Neutrophil (primary cell): ENCODE results near the gene HIRA.
A peak's percentile ranks its signal among the peaks of the same experiment; 100 is the strongest.

Experiments used
- H3K27ac ChIP-seq: fragments of 200-600 bp; sonication (generic); 2 replicates; pipeline ENCODE4 v1.5.1; 2016; ENCODE audit warnings: mild to moderate bottlenecking, moderate library complexity
- H3K27me3 ChIP-seq: fragments of 200-600 bp; sonication (generic); 2 replicates; pipeline ENCODE4 v1.6.0; 2016; ENCODE audit warnings: mild to moderate bottlenecking
- H3K36me3 ChIP-seq: fragments of 200-600 bp; sonication (generic); 2 replicates; pipeline ENCODE4 v1.5.1; 2017
- H3K4me1 ChIP-seq, 2 experiments: fragments of 200-600 bp in 1 of 2; sonication (generic) in 1 of 2; 1 replicate in 1 of 2; 2 replicates in 1 of 2; pipeline versions ENCODE4 v1.5.1 to v1.6.1; 2013 to 2016; ENCODE audit warnings: low read depth in 1 of 2, low read length in 1 of 2, mild to moderate bottlenecking in 1 of 2, moderate library complexity in 1 of 2; ENCODE audit not compliant: control insufficient read depth in 1 of 2, insufficient read depth in 1 of 2
- H3K4me3 ChIP-seq, 2 experiments: fragments of 200-600 bp in 1 of 2; sonication (generic) in 1 of 2; 1 replicate in 1 of 2; 2 replicates in 1 of 2; pipeline ENCODE4 v1.5.1; 2013 to 2016; ENCODE audit warnings: low read depth in 1 of 2, low read length in 1 of 2, mild to moderate bottlenecking in 1 of 2, moderate library complexity in 1 of 2
- H3K9me3 ChIP-seq: fragments of 200-600 bp; sonication (generic); 2 replicates; pipeline ENCODE4 v1.5.1; 2016
- CTCF ChIP-seq: fragments of 200-600 bp; sonication (generic); IDR thresholded peaks from 2 replicates; pipeline ENCODE4 v1.5.1; 2016; ENCODE audit warnings: antibody characterized with exemption

The HIRA gene

GRCh38 chr22:19434829-19435580 is 3.5 kb upstream of the HIRA start:
- H3K4me1 ChIP-seq = peaks cover 20% of the 10 kb centered on the region in 2 experiments
- TF ChIP-seq CTCF = no peak
- no peaks in the 10 kb centered on the region for H3K27me3 ChIP-seq
- peaks cover 12% of the 10 kb centered on the region for H3K36me3 ChIP-seq
- no peak overlapping the region for H3K4me3 ChIP-seq
- H3K9me3 ChIP-seq = no peaks in the 10 kb centered on the region
- H3K27ac ChIP-seq = no peak overlapping the region

- H3K36me3 ChIP-seq = peaks cover 12% of the 10 kb centered on the region
- H3K4me3 ChIP-seq = no peak overlapping the region
- H3K27me3 ChIP-seq = no peaks in the 10 kb centered on the region
Observed at GRCh38 chr22:19434401-19434800, 2.9 kb upstream of the HIRA start.

DNA sequence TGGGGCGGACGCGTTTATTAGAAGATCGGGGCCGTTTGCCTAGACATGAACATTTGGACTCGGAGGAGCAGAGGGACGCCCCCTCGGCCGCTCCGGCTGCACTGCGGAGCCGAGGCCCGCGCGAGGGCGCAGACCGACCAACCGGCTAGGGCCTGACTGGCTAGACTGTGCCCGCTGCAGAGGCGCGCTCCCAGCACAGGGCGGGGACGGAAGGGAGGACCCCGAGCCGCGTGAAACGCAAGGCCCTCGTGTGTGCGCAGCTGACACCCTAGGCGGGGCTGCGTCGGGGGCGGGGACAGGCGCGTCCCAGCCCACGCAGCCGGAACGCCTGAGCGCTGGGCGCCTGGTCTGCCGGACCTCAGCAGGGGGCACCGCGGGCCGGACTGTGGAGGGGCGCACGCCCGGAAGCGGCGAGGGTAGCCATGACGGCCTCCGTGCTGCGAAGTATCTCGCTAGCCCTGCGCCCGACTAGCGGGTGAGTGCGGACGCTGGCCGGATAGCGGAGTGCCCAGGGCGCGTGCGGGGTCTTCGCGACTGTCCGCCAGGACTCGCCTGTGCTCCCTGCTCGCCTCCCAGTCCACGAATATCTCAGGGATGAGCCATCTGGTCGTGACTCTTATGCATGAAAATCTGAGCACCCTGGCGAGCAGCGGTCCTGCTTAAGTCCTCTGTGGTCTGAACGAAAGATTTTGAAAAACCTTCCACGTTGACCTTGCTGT is 759 bp upstream of the HIRA start, which contains the start of gene MRPL40:
TSS of gene MRPL40 (plus strand) at position 413 of the 719 bp plus-strand sequence. CDS start at position 423, 10 bp downstream.
- no peaks in the 10 kb centered on the region for H3K27me3 ChIP-seq
- no peaks in the 10 kb centered on the region for H3K9me3 ChIP-seq
- H3K36me3 ChIP-seq = peaks cover 12% of the 10 kb centered on the region
- H3K27ac ChIP-seq = peak within 1 kb of the TSS; percentile 98
- no peak for TF ChIP-seq CTCF
- peaks cover 47% of the 10 kb centered on the region in 2 experiments for H3K4me1 ChIP-seq
- peak within 1 kb of the TSS; percentile 92 to 96 for H3K4me3 ChIP-seq

More at GRCh38 chr22:19434401-19434800, 2.9 kb upstream of the HIRA start:
- H3K9me3 ChIP-seq = no peaks in the 10 kb centered on the region
- H3K4me1 ChIP-seq = peaks cover 26% of the 10 kb centered on the region in 2 experiments
- H3K27ac ChIP-seq = no peak overlapping the region
- no peak for TF ChIP-seq CTCF

DNA sequence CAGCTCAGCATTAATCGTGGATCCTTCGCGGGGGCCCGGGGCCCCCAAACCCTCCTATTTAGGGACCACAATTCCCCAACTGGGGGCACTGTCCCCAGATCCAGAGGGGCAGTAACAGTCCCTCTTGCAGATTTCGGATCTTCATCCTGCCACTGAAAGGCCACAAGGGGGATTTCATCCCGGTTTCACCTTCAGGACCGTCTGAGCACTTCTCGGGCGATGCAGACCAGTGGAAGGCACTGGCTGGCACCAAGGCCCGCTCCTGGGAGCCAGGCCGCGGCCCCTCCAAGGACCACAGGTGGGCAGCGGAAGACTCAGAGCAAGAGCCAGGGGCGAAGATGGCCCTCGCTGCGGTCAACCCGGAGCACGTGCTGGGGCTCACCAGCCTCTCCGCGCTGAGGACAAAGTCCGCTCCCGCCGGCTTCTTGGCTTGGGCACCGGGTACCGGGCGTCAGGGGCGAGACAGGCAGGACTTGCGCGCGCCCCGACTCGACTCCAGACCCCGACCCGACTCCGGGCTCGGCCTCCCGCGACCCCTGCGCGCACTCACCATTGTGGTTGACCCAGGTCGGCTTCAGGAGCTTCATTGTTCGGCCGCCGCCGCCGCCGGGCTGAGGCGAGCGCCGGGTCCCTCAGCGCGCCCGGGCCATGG is 517 bp downstream of the HIRA start:
- Histone ChIP-seq H3K9me3 (no peaks in the 10 kb centered on the region), H3K4me1 (peaks cover 59 to 60% of the 10 kb centered on the region in 2 experiments), H3K27ac (peak overlapping the region; percentile 98), H3K27me3 (no peaks in the 10 kb centered on the region), H3K4me3 (peak overlapping the region; percentile 92 to 96), H3K36me3 (peaks cover 12% of the 10 kb centered on the region)
- no peak for TF ChIP-seq CTCF

- no peak for TF ChIP-seq CTCF
- Histone ChIP-seq H3K27ac (peak overlapping the region; percentile 98), H3K27me3 (no peaks in the 10 kb centered on the region), H3K36me3 (peaks cover 5% of the 10 kb centered on the region), H3K4me1 (peaks cover 67 to 68% of the 10 kb centered on the region in 2 experiments), H3K4me3 (peak overlapping the region; percentile 92 to 96), H3K9me3 (no peaks in the 10 kb centered on the region)
Observed at GRCh38 chr22:19429950-19430889, 1.3 kb downstream of the HIRA start.
